ENCODE measurements around the gene RARB. TPM values are rescaled to one million over a fixed set of nuclear protein-coding genes. Genes with fewer than 3 reads are reported as not detected.

The RARB gene
- total RNA-seq, 3 donors from 2014 or later, result 1.2 to 8.7 (median 1.9) TPM

DNA sequence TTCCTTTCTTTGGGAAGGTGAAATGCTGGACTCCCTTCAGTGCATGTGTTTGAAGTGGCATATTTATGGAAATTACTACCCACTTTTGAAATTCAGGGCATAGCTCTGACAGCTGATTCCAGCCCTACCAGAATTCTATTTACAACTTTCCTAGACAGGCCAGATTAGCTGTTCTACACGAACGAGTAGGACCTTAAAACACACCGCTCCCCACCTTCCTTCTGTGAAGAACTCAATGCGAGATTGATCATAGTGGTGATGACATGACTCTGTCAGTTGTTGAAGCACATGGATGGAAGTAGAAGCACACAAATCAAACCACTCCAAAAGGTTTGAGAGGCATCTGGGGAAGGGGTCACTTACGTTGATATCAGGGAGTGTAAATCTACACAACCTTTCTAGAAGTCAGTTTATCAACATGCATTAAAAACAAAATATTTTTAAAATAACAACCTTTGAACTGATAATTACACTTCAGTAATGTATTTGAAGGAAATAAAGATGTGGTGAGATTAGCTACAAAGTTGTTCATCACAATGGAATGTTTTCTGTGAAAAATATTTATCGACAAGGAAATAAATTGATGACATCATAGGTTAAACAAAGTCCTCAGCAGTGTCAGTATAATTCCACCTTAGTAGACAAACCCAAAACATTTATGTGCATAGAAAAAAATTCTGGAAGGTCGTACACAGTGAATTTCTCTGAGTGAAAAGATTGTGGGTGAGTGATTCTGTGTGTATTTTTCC, 29.8 kb downstream of the RARB start:
- H3K4me1 ChIP-seq (ENCODE audit: low read depth), result no peaks in the 10 kb centered on the region
- intact Hi-C loops (cut with DNase I, micrococcal nuclease), result no loop called here
- ATAC-seq, result no peak

DNA sequence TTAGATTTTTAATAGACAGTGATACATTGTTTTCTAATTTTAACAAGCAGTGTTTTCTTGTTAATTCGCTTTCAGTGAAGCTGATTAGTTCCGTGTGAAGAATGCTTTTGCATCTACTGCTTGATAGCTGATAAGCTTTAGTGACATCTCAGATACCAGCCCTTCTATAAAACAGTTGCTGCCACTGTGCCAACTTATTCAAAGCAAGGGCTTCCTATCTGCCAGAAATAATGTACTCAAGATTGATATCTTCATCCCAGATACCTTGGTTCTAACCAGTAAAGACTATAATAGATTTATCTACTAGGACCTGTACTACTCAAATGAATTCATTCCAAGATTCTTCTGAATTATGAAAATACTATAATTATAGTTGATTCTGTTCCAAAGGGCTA, 30.4 kb downstream of the RARB start:
- DNase-seq, result no peak
- Histone ChIP-seq H3K36me3 (ENCODE audit: low read depth) (no peaks in the 10 kb centered on the region), H3K4me1 (ENCODE audit: low read depth) (no peaks in the 10 kb centered on the region), H3K4me3 (no peak overlapping the region), H3K9me3 (no peaks in the 10 kb centered on the region)
- intact Hi-C loops (cut with DNase I, micrococcal nuclease), result no loop called here
- TF ChIP-seq, protein P1, sequence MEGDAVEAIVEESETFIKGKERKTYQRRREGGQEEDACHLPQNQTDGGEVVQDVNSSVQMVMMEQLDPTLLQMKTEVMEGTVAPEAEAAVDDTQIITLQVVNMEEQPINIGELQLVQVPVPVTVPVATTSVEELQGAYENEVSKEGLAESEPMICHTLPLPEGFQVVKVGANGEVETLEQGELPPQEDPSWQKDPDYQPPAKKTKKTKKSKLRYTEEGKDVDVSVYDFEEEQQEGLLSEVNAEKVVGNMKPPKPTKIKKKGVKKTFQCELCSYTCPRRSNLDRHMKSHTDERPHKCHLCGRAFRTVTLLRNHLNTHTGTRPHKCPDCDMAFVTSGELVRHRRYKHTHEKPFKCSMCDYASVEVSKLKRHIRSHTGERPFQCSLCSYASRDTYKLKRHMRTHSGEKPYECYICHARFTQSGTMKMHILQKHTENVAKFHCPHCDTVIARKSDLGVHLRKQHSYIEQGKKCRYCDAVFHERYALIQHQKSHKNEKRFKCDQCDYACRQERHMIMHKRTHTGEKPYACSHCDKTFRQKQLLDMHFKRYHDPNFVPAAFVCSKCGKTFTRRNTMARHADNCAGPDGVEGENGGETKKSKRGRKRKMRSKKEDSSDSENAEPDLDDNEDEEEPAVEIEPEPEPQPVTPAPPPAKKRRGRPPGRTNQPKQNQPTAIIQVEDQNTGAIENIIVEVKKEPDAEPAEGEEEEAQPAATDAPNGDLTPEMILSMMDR (IDR thresholded peaks at IDR 0.05), result no peak
- ATAC-seq, result no peak

More for the DNA sequence above, 29.8 kb downstream of the RARB start:
- Histone ChIP-seq H3K4me3 (no peak overlapping the region), H3K9me3 (no peaks in the 10 kb centered on the region), H3K36me3 (ENCODE audit: low read depth) (no peaks in the 10 kb centered on the region)
- no peak for DNase-seq
- TF ChIP-seq, protein P1 (IDR thresholded peaks at IDR 0.05), result no peak

DNA sequence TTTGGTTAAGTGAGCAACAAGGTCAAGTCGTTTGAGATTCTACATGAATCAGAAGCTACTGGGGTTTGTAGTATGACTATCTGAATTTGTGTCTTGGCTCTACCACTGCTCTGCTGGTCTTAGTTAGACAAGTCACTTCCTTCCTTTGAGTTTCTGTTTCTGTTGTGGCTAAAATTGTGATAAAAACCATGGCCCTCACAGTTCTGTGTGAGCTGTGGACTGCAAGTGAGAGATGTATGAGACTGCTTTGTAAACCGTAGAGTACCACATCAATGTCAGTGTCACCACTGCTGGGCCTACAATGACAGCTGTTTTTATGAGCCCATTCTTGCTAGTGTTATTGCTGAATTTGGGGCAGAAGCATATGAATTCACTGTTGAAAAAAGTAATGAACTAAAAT, 32.7 kb downstream of the RARB start:
- intact Hi-C loops (cut with DNase I, micrococcal nuclease), result no loop called here
- H3K4me1 ChIP-seq (ENCODE audit: low read depth), result no peaks in the 10 kb centered on the region
- H3K4me3 ChIP-seq, result no peak overlapping the region
- no peaks in the 10 kb centered on the region for H3K36me3 ChIP-seq (ENCODE audit: low read depth)
- DNase-seq (no peak), ATAC-seq (no peak)
- no peaks in the 10 kb centered on the region for H3K9me3 ChIP-seq
- TF ChIP-seq, protein P1 (IDR thresholded peaks at IDR 0.05), result no peak

GRCh38 chr3:25461946-25462345, 33.9 kb downstream of the RARB start:
- intact Hi-C loops (cut with DNase I, micrococcal nuclease), result no loop called here
- H3K9me3 ChIP-seq, result no peaks in the 10 kb centered on the region
- TF ChIP-seq, protein P1 (IDR thresholded peaks at IDR 0.05), result no peak
- no peak overlapping the region for H3K4me3 ChIP-seq
- DNase-seq (no peak), ATAC-seq (no peak)
- H3K4me1 ChIP-seq (ENCODE audit: low read depth), result no peaks in the 10 kb centered on the region
- H3K36me3 ChIP-seq (ENCODE audit: low read depth), result no peaks in the 10 kb centered on the region

DNA sequence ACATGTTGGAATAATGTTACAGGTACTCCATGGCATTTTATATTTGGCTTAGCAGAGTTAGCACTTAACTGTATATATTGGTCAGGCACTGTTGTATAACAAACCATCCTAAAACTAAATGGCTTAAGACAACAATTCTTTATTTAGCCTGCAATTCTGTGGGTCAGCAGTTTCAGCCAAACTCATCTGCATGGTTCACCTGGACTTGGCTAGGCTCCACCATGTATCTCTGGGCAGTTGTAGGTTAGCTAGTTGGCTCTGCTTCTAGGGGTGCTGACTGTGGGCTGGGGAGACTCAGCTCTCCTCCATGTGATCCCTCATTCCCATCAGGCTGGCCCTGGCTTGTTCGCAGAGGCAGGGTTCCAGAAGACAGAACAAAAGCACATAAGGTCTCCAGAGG, 34.4 kb downstream of the RARB start:
- TF ChIP-seq, protein P1 (IDR thresholded peaks at IDR 0.05), result no peak
- no peaks in the 10 kb centered on the region for H3K4me1 ChIP-seq (ENCODE audit: low read depth)
- H3K36me3 ChIP-seq (ENCODE audit: low read depth), result no peaks in the 10 kb centered on the region
- intact Hi-C loops (cut with DNase I, micrococcal nuclease), result no loop called here
- no peaks in the 10 kb centered on the region for H3K9me3 ChIP-seq
- ATAC-seq, result no peak
- no peak overlapping the region for H3K4me3 ChIP-seq
- DNase-seq, result no peak
